Activated gamma-delta T cell treated with anti-CD3 and anti-CD28 coated beads, Interleukin-2, amount 50 U/mL, for 16 hours (primary cell): Measurements from ENCODE around the gene TACR2.

ENCODE experiments used
- DNase-seq: peaks from one replicate; pipeline ENCODE4 v3.0.0-alpha.2; 2020; ENCODE audit warnings: low read depth

TACR2 gene

GRCh38 chr10:69416695-69417094 lies at the start of gene TACR2:
TACR2 (minus strand) TSS chr10:69416918; CDS start chr10:69416323, 595 bp downstream.
- DNase-seq: no peak

GRCh38 chr10:69466158-69466490 lies 49.4 kb upstream of the TACR2 start:
- DNase-seq: no peak

GRCh38 chr10:69465457-69466157 lies 48.9 kb upstream of the TACR2 start:
- no peak for DNase-seq

GRCh38 chr10:69464801-69465401 lies 48.2 kb upstream of the TACR2 start:
- no peak for DNase-seq

- DNase-seq: no peak
Observed at GRCh38 chr10:69464401-69464800, 47.7 kb upstream of the TACR2 start.

- no peak for DNase-seq
Observed at GRCh38 chr10:69463886-69464285, 47.2 kb upstream of the TACR2 start.

GRCh38 chr10:69461243-69462025 lies 44.7 kb upstream of the TACR2 start:
- DNase-seq: no peak

GRCh38 chr10:69460576-69461242 lies 44.0 kb upstream of the TACR2 start:
- no peak for DNase-seq

- no peak for DNase-seq
Observed at GRCh38 chr10:69459893-69460575, 43.3 kb upstream of the TACR2 start.

- DNase-seq: no peak
Observed at GRCh38 chr10:69459101-69459790, 42.5 kb upstream of the TACR2 start.

- DNase-seq: no peak
Observed at GRCh38 chr10:69458430-69459100, 41.8 kb upstream of the TACR2 start.

GRCh38 chr10:69457771-69458237 lies 41.1 kb upstream of the TACR2 start:
- no peak for DNase-seq

- no peak for DNase-seq
Observed at GRCh38 chr10:69456880-69457693, 40.4 kb upstream of the TACR2 start.

- DNase-seq: no peak
Observed at GRCh38 chr10:69455006-69455763, 38.5 kb upstream of the TACR2 start.

- no peak for DNase-seq
Observed at GRCh38 chr10:69453795-69454194, 37.1 kb upstream of the TACR2 start.

- DNase-seq: no peak
Observed at GRCh38 chr10:69452676-69453415, 36.1 kb upstream of the TACR2 start.

GRCh38 chr10:69451784-69452251 lies 35.1 kb upstream of the TACR2 start:
- DNase-seq: no peak

- peak; percentile 52 for DNase-seq
Observed at GRCh38 chr10:69451209-69451783, 34.6 kb upstream of the TACR2 start, which contains the start of gene TSPAN15. TSPAN15 (plus strand) TSS chr10:69451465; CDS start chr10:69451595, 130 bp downstream.
